Activated T-cell treated with anti-CD3 and anti-CD28 coated beads, Interleukin-2, amount 50 U/mL, for 24 hours (primary cell): Measurements from ENCODE around the gene OMG.

Experiments
- DNase-seq: peaks from one replicate; pipeline ENCODE4 v3.0.0-alpha.2; 2020
- H3K27ac Mint-ChIP-seq: 2 replicates; pipeline ENCODE4 v1.8.0; 2020; ENCODE audit warnings: mild to moderate bottlenecking, mixed read lengths
- H3K27me3 Mint-ChIP-seq: 2 replicates; pipeline ENCODE4 v1.8.0; 2020; ENCODE audit warnings: mixed read lengths
- H3K36me3 Mint-ChIP-seq: 2 replicates; pipeline ENCODE4 v1.8.0; 2020; ENCODE audit warnings: low read depth, mixed read lengths
- H3K4me1 Mint-ChIP-seq: 2 replicates; pipeline ENCODE4 v1.8.0; 2020; ENCODE audit warnings: low read depth, mixed read lengths
- H3K4me3 Mint-ChIP-seq: 2 replicates; pipeline ENCODE4 v1.8.0; 2020; ENCODE audit warnings: mild to moderate bottlenecking, moderate library complexity, mixed read lengths
- H3K9me3 Mint-ChIP-seq: 2 replicates; pipeline ENCODE4 v1.8.0; 2020; ENCODE audit warnings: mixed read lengths

Gene OMG

GRCh38 chr17:31261601-31262000, 35.4 kb downstream of the OMG start:
- Mint-ChIP-seq H3K9me3 (no peaks in the 10 kb centered on the region), H3K27me3 (no peaks in the 10 kb centered on the region), H3K36me3 (peaks cover 27% of the 10 kb centered on the region), H3K27ac (no peak overlapping the region), H3K4me3 (no peak overlapping the region), H3K4me1 (peaks cover 3% of the 10 kb centered on the region)
- no peak for DNase-seq

- H3K36me3 Mint-ChIP-seq, result peaks cover 18% of the 10 kb centered on the region
Observed at GRCh38 chr17:31260151-31260550, 36.9 kb downstream of the OMG start.

GRCh38 chr17:31256936-31257335, 40.1 kb downstream of the OMG start:
- Mint-ChIP-seq H3K4me3 (no peak overlapping the region), H3K27me3 (no peaks in the 10 kb centered on the region), H3K27ac (no peak overlapping the region), H3K4me1 (peaks cover 2% of the 10 kb centered on the region), H3K36me3 (peaks cover 23% of the 10 kb centered on the region), H3K9me3 (no peaks in the 10 kb centered on the region)
- DNase-seq, result no peak

More at GRCh38 chr17:31260151-31260550, 36.9 kb downstream of the OMG start:
- Mint-ChIP-seq H3K4me1 (peaks cover 2% of the 10 kb centered on the region), H3K27me3 (no peaks in the 10 kb centered on the region), H3K9me3 (no peaks in the 10 kb centered on the region), H3K4me3 (no peak overlapping the region), H3K27ac (no peak overlapping the region)
- DNase-seq, result no peak

- Mint-ChIP-seq H3K4me1 (peaks cover 2% of the 10 kb centered on the region), H3K36me3 (peaks cover 12% of the 10 kb centered on the region), H3K4me3 (no peak overlapping the region), H3K27me3 (no peaks in the 10 kb centered on the region), H3K27ac (no peak overlapping the region), H3K9me3 (no peaks in the 10 kb centered on the region)
- no peak for DNase-seq
Observed at GRCh38 chr17:31254654-31255053, 42.4 kb downstream of the OMG start.

- Mint-ChIP-seq H3K27me3 (no peaks in the 10 kb centered on the region), H3K36me3 (peaks cover 20% of the 10 kb centered on the region), H3K27ac (no peak overlapping the region), H3K4me1 (peaks cover under 1% of the 10 kb centered on the region), H3K9me3 (no peaks in the 10 kb centered on the region), H3K4me3 (no peak overlapping the region)
- no peak for DNase-seq
Observed at GRCh38 chr17:31252741-31253140, 44.3 kb downstream of the OMG start.

- peaks cover 20% of the 10 kb centered on the region for H3K36me3 Mint-ChIP-seq
- H3K4me3 Mint-ChIP-seq, result no peak overlapping the region
- DNase-seq, result no peak
- H3K27me3 Mint-ChIP-seq, result no peaks in the 10 kb centered on the region
- H3K27ac Mint-ChIP-seq, result no peak overlapping the region
- H3K4me1 Mint-ChIP-seq, result no peaks in the 10 kb centered on the region
- no peaks in the 10 kb centered on the region for H3K9me3 Mint-ChIP-seq
Observed at GRCh38 chr17:31251970-31252328, 45.1 kb downstream of the OMG start.

- Mint-ChIP-seq H3K27me3 (no peaks in the 10 kb centered on the region), H3K4me1 (no peaks in the 10 kb centered on the region), H3K27ac (no peak overlapping the region), H3K9me3 (no peaks in the 10 kb centered on the region), H3K36me3 (peaks cover 20% of the 10 kb centered on the region), H3K4me3 (no peak overlapping the region)
- DNase-seq, result no peak
Observed at GRCh38 chr17:31251105-31251969, 45.7 kb downstream of the OMG start.

GRCh38 chr17:31250229-31250628, 46.8 kb downstream of the OMG start:
- Mint-ChIP-seq H3K4me1 (no peaks in the 10 kb centered on the region), H3K27me3 (no peaks in the 10 kb centered on the region), H3K36me3 (peaks cover 20% of the 10 kb centered on the region), H3K9me3 (no peaks in the 10 kb centered on the region), H3K4me3 (no peak overlapping the region), H3K27ac (no peak overlapping the region)
- no peak for DNase-seq

- no peak overlapping the region for H3K4me3 Mint-ChIP-seq
- peaks cover 20% of the 10 kb centered on the region for H3K36me3 Mint-ChIP-seq
- no peaks in the 10 kb centered on the region for H3K9me3 Mint-ChIP-seq
- H3K27me3 Mint-ChIP-seq, result no peaks in the 10 kb centered on the region
- no peaks in the 10 kb centered on the region for H3K4me1 Mint-ChIP-seq
- no peak for DNase-seq
- H3K27ac Mint-ChIP-seq, result no peak overlapping the region
Observed at GRCh38 chr17:31249835-31250141, 47.3 kb downstream of the OMG start.

- H3K4me1 Mint-ChIP-seq, result no peaks in the 10 kb centered on the region
- H3K27me3 Mint-ChIP-seq, result no peaks in the 10 kb centered on the region
- H3K9me3 Mint-ChIP-seq, result no peaks in the 10 kb centered on the region
- H3K4me3 Mint-ChIP-seq, result no peak overlapping the region
- peaks cover 23% of the 10 kb centered on the region for H3K36me3 Mint-ChIP-seq
- H3K27ac Mint-ChIP-seq, result no peak overlapping the region
- no peak for DNase-seq
Observed at GRCh38 chr17:31248986-31249834, 47.8 kb downstream of the OMG start.
